H1 (cell line): ENCODE measurements around the gene SCAP. TPM values are rescaled to one million over a fixed set of nuclear protein-coding genes. Genes with fewer than 3 reads are reported as not detected.

ENCODE experiments used
- ATF2 ChIP-seq: IDR thresholded peaks from 2 replicates; pipeline ENCODE4 v1.6.1; 2012; ENCODE audit warnings: low read length, inconsistent platforms
- CBX8 ChIP-seq: fragments of 300-800, 300-1000 bp; sonication (generic); IDR thresholded peaks from 2 replicates; pipeline ENCODE4 v1.7.1; 2016; ENCODE audit warnings: low read depth, low read length, borderline replicate concordance
- CHD1 ChIP-seq: IDR thresholded peaks from 2 replicates; pipeline ENCODE4 v1.6.1; 2012; ENCODE audit warnings: low read depth, low read length, improper control_type of control experiment
- RBBP5 ChIP-seq: IDR thresholded peaks from 2 replicates; pipeline ENCODE4 v1.7.1; 2012; ENCODE audit warnings: low read depth, mild to moderate bottlenecking, inconsistent platforms, low read length, moderate library complexity, borderline replicate concordance
- SIX5 ChIP-seq: IDR thresholded peaks from 2 replicates; pipeline ENCODE4 v1.6.1; 2011; ENCODE audit warnings: mild to moderate bottlenecking, low read depth, low read length
- SP1 ChIP-seq: IDR thresholded peaks from 2 replicates; pipeline ENCODE4 v1.6.1; 2011; ENCODE audit warnings: low read depth, low read length
- polyA plus RNA-seq, 7 experiments: library from polyadenylated mRNA; depleted of rRNA in 3 of 7; stranded (reverse) in 5 of 7; unstranded in 2 of 7; fragments of >200 nt in 5 of 7; fragments of 200-250 nt in 2 of 7; gene quantifications; 1 replicate in 5 of 7; 2 replicates in 1 of 7; 4 replicates in 1 of 7; pipeline versions ENCODE4 v1.2.1 to v1.2.3, GENCODE V29; 2011 to 2013; ENCODE audit warnings: missing spikeins in 2 of 7, mixed read lengths in 2 of 7
- total RNA-seq: library from RNA; stranded (reverse); fragmentation: NEBNext Ultra II Directional; extraction: Animal tissue kit (Norgen Biotek cat#: 25700); gene quantifications from 2 replicates; pipeline ENCODE4 v1.2.1, GENCODE V29; 2021
- TF ChIP-seq, protein P1 (sequence below): fragments of 300-600 bp; sonication (generic); IDR thresholded peaks from 2 replicates; pipeline ENCODE4 v1.7.1; 2012; ENCODE audit warnings: low read length, moderate library complexity, mild to moderate bottlenecking, inconsistent platforms; ENCODE audit not compliant: insufficient replicate concordance

Gene SCAP
- total and polyA plus RNA-seq, 2 of the 8 experiments (the other 6 are each of a cell fraction or from before 2014, with no cell fraction given) = 74.0 to 114 TPM

DNA sequence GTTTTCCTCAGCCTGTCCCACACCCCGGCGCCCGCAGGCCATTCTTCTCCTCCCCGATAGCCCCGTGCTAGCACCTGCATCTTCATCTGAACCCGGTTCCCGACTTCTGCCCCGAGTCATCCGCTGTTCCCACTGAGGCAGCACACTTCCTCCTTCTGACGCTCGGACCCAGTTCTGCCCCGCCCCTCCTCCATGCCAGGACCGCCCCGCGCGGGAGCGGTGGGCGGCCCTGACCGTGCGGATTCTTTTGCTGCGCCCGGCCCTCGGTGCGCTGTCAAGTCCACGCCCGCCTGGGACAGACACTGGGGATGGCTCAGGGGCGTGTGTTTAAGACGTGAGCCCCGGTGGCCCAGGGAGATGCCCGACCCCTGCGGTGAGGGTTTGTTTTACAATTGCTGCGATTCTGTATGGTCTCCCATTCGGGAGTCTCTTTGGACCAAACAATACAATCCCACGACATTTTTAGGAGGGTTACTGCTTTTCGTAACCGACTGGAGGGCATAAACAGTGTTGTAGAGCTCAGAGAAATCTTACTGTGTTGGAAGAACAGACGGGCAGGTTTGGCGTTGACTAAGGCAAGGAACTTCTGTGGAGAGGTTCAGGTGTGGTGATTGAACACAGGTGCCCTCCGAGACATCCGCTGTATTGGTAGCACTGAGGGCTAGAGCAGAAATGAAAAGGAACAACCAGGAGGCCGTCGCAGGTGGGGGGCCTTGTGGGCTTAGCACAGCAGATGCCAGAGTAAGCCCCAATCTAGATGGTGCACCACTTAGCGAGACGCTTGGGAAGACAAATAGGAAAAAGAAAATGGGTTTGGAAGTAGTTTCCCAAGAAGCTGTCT, 94.2 kb downstream of the SCAP start (continued):
- TF ChIP-seq ATF2 (no peak), SIX5 (no peak), CHD1 (no peak), SP1 (no peak), RBBP5 (no peak), CBX8 (no peak)
- TF ChIP-seq, protein P1, sequence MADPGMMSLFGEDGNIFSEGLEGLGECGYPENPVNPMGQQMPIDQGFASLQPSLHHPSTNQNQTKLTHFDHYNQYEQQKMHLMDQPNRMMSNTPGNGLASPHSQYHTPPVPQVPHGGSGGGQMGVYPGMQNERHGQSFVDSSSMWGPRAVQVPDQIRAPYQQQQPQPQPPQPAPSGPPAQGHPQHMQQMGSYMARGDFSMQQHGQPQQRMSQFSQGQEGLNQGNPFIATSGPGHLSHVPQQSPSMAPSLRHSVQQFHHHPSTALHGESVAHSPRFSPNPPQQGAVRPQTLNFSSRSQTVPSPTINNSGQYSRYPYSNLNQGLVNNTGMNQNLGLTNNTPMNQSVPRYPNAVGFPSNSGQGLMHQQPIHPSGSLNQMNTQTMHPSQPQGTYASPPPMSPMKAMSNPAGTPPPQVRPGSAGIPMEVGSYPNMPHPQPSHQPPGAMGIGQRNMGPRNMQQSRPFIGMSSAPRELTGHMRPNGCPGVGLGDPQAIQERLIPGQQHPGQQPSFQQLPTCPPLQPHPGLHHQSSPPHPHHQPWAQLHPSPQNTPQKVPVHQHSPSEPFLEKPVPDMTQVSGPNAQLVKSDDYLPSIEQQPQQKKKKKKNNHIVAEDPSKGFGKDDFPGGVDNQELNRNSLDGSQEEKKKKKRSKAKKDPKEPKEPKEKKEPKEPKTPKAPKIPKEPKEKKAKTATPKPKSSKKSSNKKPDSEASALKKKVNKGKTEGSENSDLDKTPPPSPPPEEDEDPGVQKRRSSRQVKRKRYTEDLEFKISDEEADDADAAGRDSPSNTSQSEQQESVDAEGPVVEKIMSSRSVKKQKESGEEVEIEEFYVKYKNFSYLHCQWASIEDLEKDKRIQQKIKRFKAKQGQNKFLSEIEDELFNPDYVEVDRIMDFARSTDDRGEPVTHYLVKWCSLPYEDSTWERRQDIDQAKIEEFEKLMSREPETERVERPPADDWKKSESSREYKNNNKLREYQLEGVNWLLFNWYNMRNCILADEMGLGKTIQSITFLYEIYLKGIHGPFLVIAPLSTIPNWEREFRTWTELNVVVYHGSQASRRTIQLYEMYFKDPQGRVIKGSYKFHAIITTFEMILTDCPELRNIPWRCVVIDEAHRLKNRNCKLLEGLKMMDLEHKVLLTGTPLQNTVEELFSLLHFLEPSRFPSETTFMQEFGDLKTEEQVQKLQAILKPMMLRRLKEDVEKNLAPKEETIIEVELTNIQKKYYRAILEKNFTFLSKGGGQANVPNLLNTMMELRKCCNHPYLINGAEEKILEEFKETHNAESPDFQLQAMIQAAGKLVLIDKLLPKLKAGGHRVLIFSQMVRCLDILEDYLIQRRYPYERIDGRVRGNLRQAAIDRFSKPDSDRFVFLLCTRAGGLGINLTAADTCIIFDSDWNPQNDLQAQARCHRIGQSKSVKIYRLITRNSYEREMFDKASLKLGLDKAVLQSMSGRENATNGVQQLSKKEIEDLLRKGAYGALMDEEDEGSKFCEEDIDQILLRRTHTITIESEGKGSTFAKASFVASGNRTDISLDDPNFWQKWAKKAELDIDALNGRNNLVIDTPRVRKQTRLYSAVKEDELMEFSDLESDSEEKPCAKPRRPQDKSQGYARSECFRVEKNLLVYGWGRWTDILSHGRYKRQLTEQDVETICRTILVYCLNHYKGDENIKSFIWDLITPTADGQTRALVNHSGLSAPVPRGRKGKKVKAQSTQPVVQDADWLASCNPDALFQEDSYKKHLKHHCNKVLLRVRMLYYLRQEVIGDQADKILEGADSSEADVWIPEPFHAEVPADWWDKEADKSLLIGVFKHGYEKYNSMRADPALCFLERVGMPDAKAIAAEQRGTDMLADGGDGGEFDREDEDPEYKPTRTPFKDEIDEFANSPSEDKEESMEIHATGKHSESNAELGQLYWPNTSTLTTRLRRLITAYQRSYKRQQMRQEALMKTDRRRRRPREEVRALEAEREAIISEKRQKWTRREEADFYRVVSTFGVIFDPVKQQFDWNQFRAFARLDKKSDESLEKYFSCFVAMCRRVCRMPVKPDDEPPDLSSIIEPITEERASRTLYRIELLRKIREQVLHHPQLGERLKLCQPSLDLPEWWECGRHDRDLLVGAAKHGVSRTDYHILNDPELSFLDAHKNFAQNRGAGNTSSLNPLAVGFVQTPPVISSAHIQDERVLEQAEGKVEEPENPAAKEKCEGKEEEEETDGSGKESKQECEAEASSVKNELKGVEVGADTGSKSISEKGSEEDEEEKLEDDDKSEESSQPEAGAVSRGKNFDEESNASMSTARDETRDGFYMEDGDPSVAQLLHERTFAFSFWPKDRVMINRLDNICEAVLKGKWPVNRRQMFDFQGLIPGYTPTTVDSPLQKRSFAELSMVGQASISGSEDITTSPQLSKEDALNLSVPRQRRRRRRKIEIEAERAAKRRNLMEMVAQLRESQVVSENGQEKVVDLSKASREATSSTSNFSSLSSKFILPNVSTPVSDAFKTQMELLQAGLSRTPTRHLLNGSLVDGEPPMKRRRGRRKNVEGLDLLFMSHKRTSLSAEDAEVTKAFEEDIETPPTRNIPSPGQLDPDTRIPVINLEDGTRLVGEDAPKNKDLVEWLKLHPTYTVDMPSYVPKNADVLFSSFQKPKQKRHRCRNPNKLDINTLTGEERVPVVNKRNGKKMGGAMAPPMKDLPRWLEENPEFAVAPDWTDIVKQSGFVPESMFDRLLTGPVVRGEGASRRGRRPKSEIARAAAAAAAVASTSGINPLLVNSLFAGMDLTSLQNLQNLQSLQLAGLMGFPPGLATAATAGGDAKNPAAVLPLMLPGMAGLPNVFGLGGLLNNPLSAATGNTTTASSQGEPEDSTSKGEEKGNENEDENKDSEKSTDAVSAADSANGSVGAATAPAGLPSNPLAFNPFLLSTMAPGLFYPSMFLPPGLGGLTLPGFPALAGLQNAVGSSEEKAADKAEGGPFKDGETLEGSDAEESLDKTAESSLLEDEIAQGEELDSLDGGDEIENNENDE = no peak
